ENCODE measurements around the gene SEZ6. TPM values are rescaled to one million over a fixed set of nuclear protein-coding genes. Genes with fewer than 3 reads are reported as not detected.
A peak's percentile ranks its signal among the peaks of the same experiment; 100 is the strongest.

Gene SEZ6
- polyA plus RNA-seq, 3 donors, result 0.17 to 0.33 (median 0.18) TPM

GRCh38 chr17:28907709-28908475 is 97.9 kb downstream of the SEZ6 start:
- H3K4me1 ChIP-seq (ENCODE audit: control insufficient read depth in 1 of 2, insufficient read depth in 2 of 2, low read length in 2 of 2), result peaks cover 5 to 9% of the 10 kb centered on the region in 2 donors
- H3K4me1 Mint-ChIP-seq, result peaks cover 10% of the 10 kb centered on the region
- H3K9me3 Mint-ChIP-seq, result no peaks in the 10 kb centered on the region
- peaks cover 7% of the 10 kb centered on the region for H3K79me2 ChIP-seq (ENCODE audit: insufficient read depth, low read length)
- H3K36me3 Mint-ChIP-seq, result peaks cover 68% of the 10 kb centered on the region in 2 donors
- H3K27me3 Mint-ChIP-seq (ENCODE audit: low read depth in 3 of 3), result peaks cover 0 to 2% (median 2%) of the 10 kb centered on the region in 3 donors
- H3K27ac ChIP-seq (ENCODE audit: low read depth in 1 of 2, low read length in 2 of 2), result peak overlapping the region in 1 of 2 donors; percentile 10
- H3K36me3 ChIP-seq (replicated peaks in 1 of 2; ENCODE audit: control insufficient read depth in 1 of 2, insufficient read depth in 2 of 2, low read length in 2 of 2), result peaks cover 72 to 74% of the 10 kb centered on the region in 2 donors
- no peak overlapping the region for H3K4me3 Mint-ChIP-seq
- no peak overlapping the region for H2AFZ ChIP-seq (ENCODE audit: insufficient read depth, low read depth, low read length, poor library complexity, severe bottlenecking)
- no peaks in the 10 kb centered on the region for H3K9me3 ChIP-seq (replicated peaks in 1 of 2; ENCODE audit: control insufficient read depth in 1 of 2, insufficient read depth in 1 of 2, low read length in 2 of 2)
- intact Hi-C loops (cut with micrococcal nuclease), result loop anchor here in 1 of 2 donors (10.0 kb wide), 1 partner anchor 207 kb away; no protein-coding TSS in a partner anchor
- no peak for DNase-seq
- H3K27ac Mint-ChIP-seq, result peak overlapping the region in 4 of 7 donors; percentile 32 to 88 (median 42)
- no peak overlapping the region for H3K4me2 ChIP-seq (replicated peaks; ENCODE audit: extremely low read depth, low read length, poor library complexity, severe bottlenecking)
- H3K4me3 ChIP-seq (replicated peaks in 1 of 3; ENCODE audit: low read depth in 2 of 3, low read length in 3 of 3), result no peak overlapping the region
- no peak for TF ChIP-seq CTCF (IDR thresholded peaks at IDR 0.05)
- no CpG with 5 or more reads among the region's 3 CpGs for WGBS (ENCODE audit: insufficient coverage)
- H3K27me3 ChIP-seq (ENCODE audit: control insufficient read depth in 2 of 2, insufficient read depth in 2 of 2, low read length in 2 of 2), result no peaks in the 10 kb centered on the region
- peaks cover 64% of the 10 kb centered on the region for H4K20me1 ChIP-seq (ENCODE audit: insufficient read depth, low read length)
- no peak overlapping the region for H3K9ac ChIP-seq (ENCODE audit: insufficient read depth, low read length, poor library complexity, severe bottlenecking)

GRCh38 chr17:28906706-28907438 is 99.0 kb downstream of the SEZ6 start:
- Mint-ChIP-seq H3K27me3 (ENCODE audit: low read depth in 3 of 3) (peaks cover under 1 to 3% (median 2%) of the 10 kb centered on the region in 3 donors), H3K9me3 (peaks cover 0 to 2% (median 0%) of the 10 kb centered on the region in 7 donors)
- no peak for DNase-seq

More at GRCh38 chr17:28906706-28907438, 99.0 kb downstream of the SEZ6 start:
- intact Hi-C loops (cut with micrococcal nuclease), result loop anchor here in 1 of 2 donors (10.0 kb wide), 1 partner anchor 208 kb away; no protein-coding TSS in a partner anchor
- Histone ChIP-seq H4K20me1 (ENCODE audit: insufficient read depth, low read length) (peaks cover 54% of the 10 kb centered on the region), H3K27ac (ENCODE audit: low read depth in 1 of 2, low read length in 2 of 2) (peak overlapping the region in 1 of 2 donors; percentile 10), H3K9me3 (replicated peaks in 1 of 2; ENCODE audit: control insufficient read depth in 1 of 2, insufficient read depth in 1 of 2, low read length in 2 of 2) (no peaks in the 10 kb centered on the region), H3K4me2 (replicated peaks; ENCODE audit: extremely low read depth, low read length, poor library complexity, severe bottlenecking) (no peak overlapping the region), H3K27me3 (ENCODE audit: control insufficient read depth in 2 of 2, insufficient read depth in 2 of 2, low read length in 2 of 2) (no peaks in the 10 kb centered on the region), H2AFZ (ENCODE audit: insufficient read depth, low read depth, low read length, poor library complexity, severe bottlenecking) (no peak overlapping the region), H3K79me2 (ENCODE audit: insufficient read depth, low read length) (peaks cover 4% of the 10 kb centered on the region), H3K36me3 (replicated peaks in 1 of 2; ENCODE audit: control insufficient read depth in 1 of 2, insufficient read depth in 2 of 2, low read length in 2 of 2) (peaks cover 62 to 64% of the 10 kb centered on the region in 2 donors), H3K4me1 (ENCODE audit: control insufficient read depth in 1 of 2, insufficient read depth in 2 of 2, low read length in 2 of 2) (peaks cover 9 to 16% of the 10 kb centered on the region in 2 donors), H3K9ac (ENCODE audit: insufficient read depth, low read length, poor library complexity, severe bottlenecking) (no peak overlapping the region), H3K4me3 (replicated peaks in 1 of 3; ENCODE audit: low read depth in 2 of 3, low read length in 3 of 3) (no peak overlapping the region)
- no peak overlapping the region for H3K4me3 Mint-ChIP-seq
- no peak for TF ChIP-seq CTCF (IDR thresholded peaks at IDR 0.05)
- WGBS (ENCODE audit: insufficient coverage), result 67% methylated on average over 3 of the region's 7 CpGs
- peak overlapping the region in 6 of 7 donors; percentile 1 to 72 (median 38) for H3K27ac Mint-ChIP-seq
- H3K4me1 Mint-ChIP-seq, result peaks cover 14% of the 10 kb centered on the region
- peaks cover 57 to 58% of the 10 kb centered on the region in 2 donors for H3K36me3 Mint-ChIP-seq

Data from CD14-positive monocyte (primary cell).